ENCODE measurements around the gene SEZ6.

GRCh38 chr17:29034510-29034909, 28.7 kb upstream of the SEZ6 start:
- no peak for TF ChIP-seq CTCF (IDR thresholded peaks at IDR 0.05)
- TF ChIP-seq POLR2A (IDR thresholded peaks at IDR 0.05): no peak
